Mesenteric fat pad (tissue), 1 donor: ENCODE results near the gene RASSF5. TPM values are rescaled to one million over a fixed set of nuclear protein-coding genes. Genes with fewer than 3 reads are reported as not detected.

ENCODE experiments used
- DNase-seq: peaks from one replicate; pipeline ENCODE4 v3.0.0-alpha.2; 2020; ENCODE audit warnings: low spot score
- long read RNA-seq: library from polyadenylated mRNA; unstranded; transcript quantifications from one replicate; pipeline ENCODE4 v2.0.0, GENCODE V29; 2020
- total RNA-seq: library from RNA; stranded (reverse); fragmentation: NEBNext Ultra II Directional; extraction: Animal tissue kit (Norgen Biotek cat#: 25700); gene quantifications from one replicate; pipeline ENCODE4 v1.2.1, GENCODE V29; 2021
- donor health status: DM: yes; HTN: yes; CAD: no.

Gene RASSF5
- total RNA-seq = 11.4 TPM
- long read RNA-seq, partial matches to known transcripts = 1 of 8 reads
- long read RNA-seq, other reads (novel, unspliced or antisense) = 4 of 8 reads

GRCh38 chr1:206507284-206508129 is at the start of gene RASSF5:
Gene RASSF5 (plus strand): TSS chr1:206507531. CDS start chr1:206507603, 72 bp downstream.
- peak; percentile 91 for DNase-seq

- no peak for DNase-seq
Observed at GRCh38 chr1:206459703-206460102, 47.6 kb upstream of the RASSF5 start.

- DNase-seq = no peak
Observed at GRCh38 chr1:206460836-206461426, 46.4 kb upstream of the RASSF5 start.

GRCh38 chr1:206461602-206462455 is 45.5 kb upstream of the RASSF5 start:
- DNase-seq = no peak

GRCh38 chr1:206463137-206463536 is 44.2 kb upstream of the RASSF5 start:
- DNase-seq = no peak

GRCh38 chr1:206463911-206464310 is 43.4 kb upstream of the RASSF5 start:
- no peak for DNase-seq

GRCh38 chr1:206464456-206464964 is 42.8 kb upstream of the RASSF5 start:
- no peak for DNase-seq

GRCh38 chr1:206465951-206466350 is 41.4 kb upstream of the RASSF5 start:
- no peak for DNase-seq

GRCh38 chr1:206466840-206467649 is 40.3 kb upstream of the RASSF5 start:
- DNase-seq = no peak

- DNase-seq = no peak
Observed at GRCh38 chr1:206467915-206468314, 39.4 kb upstream of the RASSF5 start.

- no peak for DNase-seq
Observed at GRCh38 chr1:206468571-206468970, 38.8 kb upstream of the RASSF5 start.

GRCh38 chr1:206469411-206469932 is 37.9 kb upstream of the RASSF5 start:
- DNase-seq = no peak

GRCh38 chr1:206469933-206470691 is 37.2 kb upstream of the RASSF5 start, which contains the start of gene IKBKE:
Gene IKBKE (plus strand): TSS chr1:206470476. CDS start chr1:206473228, 2,752 bp downstream.
- DNase-seq = no peak

- DNase-seq = no peak
Observed at GRCh38 chr1:206470692-206471414, 36.5 kb upstream of the RASSF5 start.

- no peak for DNase-seq
Observed at GRCh38 chr1:206471415-206471801, 35.9 kb upstream of the RASSF5 start.

- no peak for DNase-seq
Observed at GRCh38 chr1:206472024-206472423, 35.3 kb upstream of the RASSF5 start.

GRCh38 chr1:206472454-206472853 is 34.9 kb upstream of the RASSF5 start:
- DNase-seq = no peak

GRCh38 chr1:206472886-206473285 is 34.4 kb upstream of the RASSF5 start:
- no peak for DNase-seq

GRCh38 chr1:206476058-206476457 is 31.3 kb upstream of the RASSF5 start:
- DNase-seq = no peak
